GM19035 (cell line): ENCODE results near the gene JPH3.

ENCODE experiments used
- ATAC-seq: cut with Tn5 transposase; IDR thresholded peaks from one replicate; pipeline ENCODE4 v1.9.1; 2021; ENCODE audit not compliant: unreplicated experiment

The JPH3 gene

GRCh38 chr16:87602001-87602775 is at the start of gene JPH3:
Gene JPH3, plus strand, starts transcription at chr16:87602508. Its CDS starts 639 bp downstream, at chr16:87603147.
- no peak for ATAC-seq

GRCh38 chr16:87552772-87553573 is 49.3 kb upstream of the JPH3 start:
- no peak for ATAC-seq

- no peak for ATAC-seq
These were observed 47.4 kb upstream of the JPH3 start for GRCh38 chr16:87554754-87555427.

GRCh38 chr16:87555647-87556046 is 46.7 kb upstream of the JPH3 start:
- ATAC-seq = no peak

GRCh38 chr16:87556941-87557459 is 45.3 kb upstream of the JPH3 start:
- no peak for ATAC-seq

GRCh38 chr16:87558682-87559081 is 43.6 kb upstream of the JPH3 start:
- ATAC-seq = no peak

- ATAC-seq = no peak
These were observed 42.4 kb upstream of the JPH3 start for GRCh38 chr16:87559945-87560344.

- ATAC-seq = no peak
These were observed 41.7 kb upstream of the JPH3 start for GRCh38 chr16:87560428-87561199.

- no peak for ATAC-seq
These were observed 40.9 kb upstream of the JPH3 start for GRCh38 chr16:87561200-87562105.

GRCh38 chr16:87562201-87562600 is 40.1 kb upstream of the JPH3 start:
- ATAC-seq = no peak

GRCh38 chr16:87563022-87563421 is 39.3 kb upstream of the JPH3 start:
- no peak for ATAC-seq

- no peak for ATAC-seq
These were observed 38.4 kb upstream of the JPH3 start for GRCh38 chr16:87563714-87564523.

- ATAC-seq = no peak
These were observed 37.9 kb upstream of the JPH3 start for GRCh38 chr16:87564524-87564778.

- no peak for ATAC-seq
These were observed 32.4 kb upstream of the JPH3 start for GRCh38 chr16:87569601-87570571.

- no peak for ATAC-seq
These were observed 31.8 kb upstream of the JPH3 start for GRCh38 chr16:87570572-87570937.

GRCh38 chr16:87570938-87571867 is 31.1 kb upstream of the JPH3 start:
- ATAC-seq = no peak

GRCh38 chr16:87571868-87572244 is 30.5 kb upstream of the JPH3 start:
- ATAC-seq = no peak
